Stimulated activated CD8-positive, alpha-beta memory T cell treated with anti-CD3 and anti-CD28 coated beads, Interleukin-15, amount 100 ng/mL, for 48 hours (primary cell): ENCODE measurements around the gene ISM1.

Source experiments
- DNase-seq, 2 donors: peaks; one replicate each; pipeline ENCODE4 v3.0.0-alpha.2; 2020; ENCODE audit warnings: low read depth in 2 of 2

The ISM1 gene

GRCh38 chr20:13256606-13257005 lies 35.5 kb downstream of the ISM1 start:
- no peak for DNase-seq

GRCh38 chr20:13259921-13260320 lies 38.8 kb downstream of the ISM1 start:
- DNase-seq, result no peak

- no peak for DNase-seq
Measured at GRCh38 chr20:13260650-13261279, 39.7 kb downstream of the ISM1 start.

GRCh38 chr20:13261460-13262301 lies 40.6 kb downstream of the ISM1 start:
- peak; percentile 37 to 44 for DNase-seq

DNA sequence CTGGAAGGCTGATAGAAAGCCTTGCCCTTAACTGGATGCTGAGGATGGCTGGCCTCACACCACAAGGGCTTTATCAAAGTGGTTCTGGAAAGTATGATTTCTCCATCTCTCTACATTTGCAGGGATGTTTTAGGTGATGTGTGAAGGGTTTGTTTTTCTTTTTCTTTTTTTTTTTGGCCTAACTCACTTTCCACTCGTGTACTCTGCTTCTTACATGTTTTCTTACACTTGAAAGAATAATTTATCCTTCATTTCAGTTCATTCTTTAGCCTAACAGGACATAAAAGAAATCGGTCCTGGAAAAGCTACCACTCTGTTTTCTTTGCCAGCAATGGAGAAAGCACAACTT lies 41.2 kb downstream of the ISM1 start:
- DNase-seq, result no peak

DNA sequence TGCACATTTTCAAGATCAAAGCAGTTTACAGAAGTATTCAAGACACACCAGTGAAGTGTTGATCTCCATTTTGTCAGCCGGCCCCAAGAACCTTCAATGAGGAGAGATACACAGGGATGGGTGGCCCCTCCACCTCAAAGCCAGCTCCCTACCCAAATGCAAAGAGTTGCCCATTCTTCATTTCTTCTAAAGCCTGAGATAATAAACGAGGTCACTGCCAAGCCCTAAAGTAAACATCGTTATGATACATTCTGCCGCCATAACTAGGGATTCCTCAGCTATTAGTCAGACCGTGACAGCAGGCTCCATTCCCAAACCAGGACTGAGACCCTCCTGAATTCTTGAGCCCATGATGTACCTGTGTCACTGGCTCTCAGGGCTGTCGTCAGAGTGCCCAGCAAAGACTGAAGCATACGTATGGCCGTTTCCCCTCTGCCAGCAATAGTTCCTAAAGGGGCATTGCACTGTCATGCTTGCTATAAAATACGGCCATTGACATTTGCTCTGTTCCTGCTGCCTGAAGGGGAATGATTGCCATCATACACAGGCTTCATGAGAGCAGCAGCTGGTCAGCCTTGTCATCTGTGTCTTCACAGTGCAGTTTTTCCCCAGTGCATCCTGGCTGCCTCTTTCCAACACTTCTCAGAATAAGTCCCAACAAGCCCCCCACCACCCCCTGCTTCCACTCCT lies 41.7 kb downstream of the ISM1 start:
- DNase-seq, result no peak

DNA sequence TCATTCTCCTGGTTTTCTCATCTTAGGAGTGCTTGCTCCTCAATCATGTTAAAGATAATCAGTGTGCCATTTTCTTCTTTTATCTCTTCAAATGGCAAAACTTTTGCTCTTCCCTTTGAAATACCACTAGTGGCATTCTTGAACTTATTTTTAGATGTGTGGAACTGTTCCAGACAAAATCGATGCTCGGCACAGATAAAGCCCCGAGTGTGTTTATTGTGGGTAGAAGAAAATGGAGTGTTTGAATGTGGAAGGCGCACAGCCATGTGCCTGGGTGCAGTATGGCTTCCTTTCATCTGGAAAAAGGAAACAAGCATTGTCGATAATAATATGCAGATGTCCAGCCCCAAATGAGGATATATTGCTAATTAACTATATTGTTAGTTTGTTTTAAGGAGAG lies 42.4 kb downstream of the ISM1 start:
- no peak for DNase-seq

DNA sequence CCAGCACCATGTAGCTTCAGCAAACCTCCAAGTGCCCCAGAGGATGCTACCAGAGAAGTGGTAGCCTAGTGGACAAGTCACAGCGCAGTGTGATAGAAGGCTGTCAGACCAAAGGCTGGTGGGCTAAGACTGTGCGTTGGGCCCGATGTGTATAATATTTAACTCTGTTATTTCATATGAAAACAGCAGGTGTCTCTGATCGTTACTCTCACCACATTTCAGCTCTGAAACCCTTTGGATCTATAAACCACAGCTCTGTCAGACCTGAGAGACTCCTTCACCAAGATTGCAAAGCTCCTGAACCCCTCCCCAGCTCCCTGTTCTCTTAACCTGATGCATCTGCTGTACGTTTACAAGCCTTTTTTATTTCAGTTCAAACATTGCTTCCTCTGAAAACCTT lies 43.8 kb downstream of the ISM1 start:
- DNase-seq, result no peak

DNA sequence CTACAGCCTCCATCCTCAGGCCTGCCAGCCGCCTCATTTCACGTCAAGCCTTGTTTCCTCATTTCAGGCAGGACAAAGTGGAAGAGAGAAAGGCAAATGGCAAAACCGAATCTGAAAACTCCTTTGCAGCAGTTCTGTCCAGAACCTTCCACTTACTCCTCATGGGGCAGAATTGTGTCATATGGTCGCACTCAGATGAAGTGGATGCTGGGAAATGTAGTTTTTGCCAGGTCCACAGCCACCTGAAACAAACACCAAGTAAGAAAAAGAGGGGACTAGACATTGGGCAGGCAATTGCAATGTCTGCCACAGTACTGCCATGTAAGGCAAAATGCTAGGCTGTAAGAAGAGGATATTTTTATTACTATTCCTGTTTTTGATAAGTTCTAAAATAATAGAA lies 44.9 kb downstream of the ISM1 start:
- DNase-seq, result no peak

DNA sequence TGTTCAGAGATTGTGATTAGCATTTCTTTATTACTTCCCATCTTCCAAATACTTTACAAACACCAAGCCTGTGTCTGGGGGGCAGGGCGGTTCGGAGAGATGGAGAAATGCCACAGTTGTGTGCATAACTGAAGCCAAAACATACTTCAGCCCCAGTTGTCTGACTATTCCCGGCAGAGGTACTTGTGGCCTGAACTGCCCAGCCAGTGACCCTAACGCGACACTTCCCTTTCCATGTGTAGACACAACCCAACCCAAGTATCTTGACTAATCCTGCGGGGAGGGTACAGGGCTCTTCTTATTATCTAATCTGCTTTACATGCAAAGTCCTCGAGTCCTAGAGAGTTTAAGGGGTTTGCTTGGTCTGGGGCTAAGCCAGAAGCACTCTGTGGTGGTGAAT lies 46.2 kb downstream of the ISM1 start:
- no peak for DNase-seq

DNA sequence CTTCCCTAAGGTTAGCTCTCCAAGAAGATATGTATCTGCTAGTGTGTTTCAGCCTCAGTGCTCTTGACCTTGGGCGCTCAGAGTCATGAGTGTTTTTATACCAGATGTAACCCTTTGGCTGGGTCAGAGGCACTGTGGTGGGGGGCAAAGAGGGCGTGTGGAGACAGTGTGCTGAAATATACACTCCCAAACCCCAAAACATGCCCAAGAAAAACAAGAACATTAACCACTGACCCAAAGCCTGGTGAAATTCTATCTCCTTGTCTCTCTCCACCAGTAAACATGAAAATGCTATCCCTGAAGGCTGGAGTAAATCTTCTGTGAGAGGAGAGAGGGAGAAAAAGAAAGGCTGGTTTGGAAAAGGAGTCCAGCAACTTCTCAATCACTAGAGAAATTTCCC lies 47.9 kb downstream of the ISM1 start:
- no peak for DNase-seq

- no peak for DNase-seq
Measured at GRCh38 chr20:13270211-13270610, 49.1 kb downstream of the ISM1 start.

GRCh38 chr20:13271098-13271497 lies 50.0 kb downstream of the ISM1 start:
- DNase-seq, result no peak

DNA sequence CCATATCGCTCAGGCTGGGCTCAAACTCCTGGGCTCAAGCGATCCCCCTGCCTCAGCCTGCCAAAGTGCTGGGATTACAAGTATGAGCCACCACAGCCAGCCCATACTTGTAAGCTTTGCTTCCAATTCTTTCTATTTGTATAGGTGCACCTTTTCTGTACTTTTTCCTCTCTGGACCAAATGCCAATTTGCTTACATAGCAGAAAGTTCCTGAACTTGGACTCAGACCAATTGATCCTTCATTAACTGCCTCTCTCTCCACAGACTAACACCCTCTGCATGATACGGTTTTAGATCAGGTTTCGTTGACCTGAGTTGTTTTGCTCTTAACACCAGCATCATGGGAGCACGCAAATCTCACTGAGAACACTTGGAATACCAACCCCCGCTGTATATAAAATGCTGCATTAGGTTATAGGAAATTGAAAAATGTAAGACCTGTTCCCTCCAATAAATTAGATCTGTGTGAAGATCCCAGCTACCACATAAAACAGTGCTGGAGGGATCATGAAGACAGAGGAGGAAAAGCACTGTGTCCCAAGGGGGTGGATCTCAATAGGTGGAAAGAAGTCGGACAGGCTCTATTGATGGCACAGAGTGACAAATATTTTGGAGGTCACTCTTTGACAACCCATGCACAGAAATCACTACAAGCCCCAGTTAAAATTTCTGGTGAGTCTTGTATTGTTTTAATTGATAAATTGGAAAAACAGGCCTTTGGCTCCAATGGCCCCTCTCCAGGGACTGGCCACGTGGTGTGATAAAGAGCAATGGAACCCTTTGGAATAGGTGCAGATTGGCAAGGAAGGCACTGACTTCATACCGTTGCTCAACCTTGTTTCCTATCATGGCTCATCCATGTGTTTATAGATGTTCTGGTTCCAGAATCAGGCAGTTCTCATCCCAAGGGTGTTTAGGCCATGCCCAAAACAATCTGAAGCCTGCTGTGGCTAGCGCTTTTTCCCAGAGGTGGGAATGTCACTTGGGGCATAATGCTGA lies 51.2 kb downstream of the ISM1 start:
- no peak for DNase-seq

GRCh38 chr20:13274275-13274861 lies 53.3 kb downstream of the ISM1 start:
- DNase-seq, result no peak

GRCh38 chr20:13276945-13277541 lies 56.0 kb downstream of the ISM1 start:
- no peak for DNase-seq

DNA sequence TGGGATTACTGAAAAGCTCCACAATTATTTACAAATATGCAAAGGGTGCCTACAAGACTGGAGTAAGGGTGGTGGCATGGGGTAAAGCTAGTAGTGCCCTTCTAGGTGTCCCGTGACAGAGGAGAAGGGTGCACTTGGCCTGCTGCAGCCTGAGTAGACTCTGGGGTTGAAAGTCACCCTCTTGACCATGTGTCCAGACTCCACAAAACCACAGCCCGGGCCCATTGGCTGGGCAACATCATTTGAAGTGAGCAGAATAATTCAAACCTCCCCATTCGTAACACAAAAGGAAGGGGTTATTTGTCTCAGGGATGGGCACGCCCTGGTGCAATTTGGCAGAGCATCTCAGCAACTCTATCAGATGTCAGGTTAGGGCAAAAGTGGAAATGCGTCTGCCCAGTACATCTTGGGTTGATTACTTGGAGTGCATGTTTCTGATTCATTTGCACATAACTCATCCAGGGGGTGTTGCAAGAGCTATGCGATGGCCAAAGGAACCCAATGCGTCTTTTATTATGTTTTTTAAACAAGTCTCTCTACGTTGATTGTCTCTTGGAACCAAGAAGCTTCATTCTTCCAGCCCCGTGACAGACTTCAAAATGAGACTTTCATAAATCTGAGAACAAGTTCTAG lies 56.7 kb downstream of the ISM1 start:
- DNase-seq, result no peak

DNA sequence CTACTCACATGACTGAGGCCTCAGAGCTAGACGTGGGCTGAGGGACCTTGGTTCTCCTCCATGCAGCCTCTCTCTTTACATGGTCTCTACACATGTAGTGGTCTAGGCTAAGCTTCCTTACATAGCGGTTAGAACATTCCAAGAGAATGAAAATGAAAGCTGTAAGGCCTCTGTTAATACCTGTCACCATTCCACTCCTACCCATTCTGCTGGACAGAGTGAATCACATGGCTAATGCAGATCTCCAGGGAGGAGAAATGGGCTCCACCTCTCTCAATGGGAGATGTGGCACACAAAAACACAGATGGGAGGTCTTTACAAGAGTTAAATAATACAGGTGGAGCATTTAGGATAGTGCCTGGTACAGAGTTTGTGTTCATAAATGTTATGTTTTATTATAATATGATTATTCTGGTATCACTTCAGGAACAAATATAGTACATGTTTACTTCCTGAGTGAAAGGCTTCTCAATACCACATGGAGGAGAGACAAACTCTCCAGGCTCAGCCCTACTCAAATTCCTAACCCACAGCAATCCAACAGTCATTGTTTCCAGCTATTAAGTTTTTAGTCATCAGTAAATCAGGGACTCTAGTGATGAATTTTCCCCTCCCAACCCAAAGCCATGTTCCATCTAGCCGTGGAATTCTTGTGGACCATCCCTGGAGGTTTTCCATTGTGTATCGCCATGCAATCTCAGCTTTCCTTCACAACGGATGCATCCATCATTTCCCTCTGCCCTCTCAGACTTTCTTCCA lies 57.9 kb downstream of the ISM1 start:
- no peak for DNase-seq

- no peak for DNase-seq
Measured at GRCh38 chr20:13280609-13281324, 59.7 kb downstream of the ISM1 start.
